Raji (cell line): ENCODE data around the gene LOXL3.
A peak's percentile ranks its signal among the peaks of the same experiment; 100 is the strongest.

Experiments used
- POLR2A ChIP-seq: IDR thresholded peaks from 2 replicates; pipeline ENCODE4 v1.6.1; 2011; ENCODE audit warnings: low read depth, low read length, control low read depth; ENCODE audit not compliant: insufficient read depth

LOXL3 gene

DNA sequence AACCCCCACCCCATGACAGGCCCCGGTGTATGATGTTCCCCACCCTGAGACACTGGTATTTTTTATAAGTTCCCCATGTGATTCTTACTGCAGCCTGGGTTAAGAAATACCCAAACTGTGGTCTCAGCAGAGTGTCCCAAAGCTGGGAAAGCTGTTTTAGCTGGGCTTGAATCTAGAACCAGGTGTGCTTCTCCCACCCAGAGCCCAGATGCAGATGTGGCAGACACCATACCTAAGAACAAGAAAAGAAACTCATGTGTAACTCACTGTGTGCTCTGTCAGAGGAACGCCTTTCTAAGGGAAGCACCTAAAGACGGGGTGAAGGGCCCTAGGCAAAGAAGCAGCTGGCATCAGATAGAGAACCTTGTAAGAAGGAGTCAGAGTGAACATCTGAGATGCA, 24.7 kb upstream of the LOXL3 start:
- TF ChIP-seq POLR2A, result no peak

GRCh38 chr2:74577448-74577847, 23.7 kb upstream of the LOXL3 start:
- 0 out of 2 replicates have a peak, but pooled peaks have one; percentile 14 for TF ChIP-seq POLR2A

DNA sequence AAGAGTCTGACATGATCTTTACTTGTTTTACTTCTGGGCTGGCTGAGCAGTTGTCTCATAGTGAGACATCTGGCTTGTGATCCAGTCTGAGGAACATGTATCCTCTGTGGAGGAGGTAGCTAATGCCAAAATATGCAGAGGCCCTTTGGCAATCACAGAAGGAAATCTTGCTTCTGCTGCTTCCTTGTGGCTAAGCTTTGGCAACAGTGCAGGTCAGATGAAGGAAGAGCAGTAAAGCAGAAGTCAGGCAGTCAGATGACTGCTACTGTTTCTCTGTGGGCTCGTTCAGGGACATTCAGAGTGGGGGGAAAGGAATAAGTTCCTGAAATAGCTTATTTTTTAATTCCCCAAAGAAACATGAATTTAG, 23.1 kb upstream of the LOXL3 start:
- TF ChIP-seq POLR2A, result no peak

- no peak for TF ChIP-seq POLR2A
These were observed 22.6 kb upstream of the LOXL3 start for GRCh38 chr2:74576211-74576862.

GRCh38 chr2:74575320-74575719, 21.6 kb upstream of the LOXL3 start:
- TF ChIP-seq POLR2A, result no peak

DNA sequence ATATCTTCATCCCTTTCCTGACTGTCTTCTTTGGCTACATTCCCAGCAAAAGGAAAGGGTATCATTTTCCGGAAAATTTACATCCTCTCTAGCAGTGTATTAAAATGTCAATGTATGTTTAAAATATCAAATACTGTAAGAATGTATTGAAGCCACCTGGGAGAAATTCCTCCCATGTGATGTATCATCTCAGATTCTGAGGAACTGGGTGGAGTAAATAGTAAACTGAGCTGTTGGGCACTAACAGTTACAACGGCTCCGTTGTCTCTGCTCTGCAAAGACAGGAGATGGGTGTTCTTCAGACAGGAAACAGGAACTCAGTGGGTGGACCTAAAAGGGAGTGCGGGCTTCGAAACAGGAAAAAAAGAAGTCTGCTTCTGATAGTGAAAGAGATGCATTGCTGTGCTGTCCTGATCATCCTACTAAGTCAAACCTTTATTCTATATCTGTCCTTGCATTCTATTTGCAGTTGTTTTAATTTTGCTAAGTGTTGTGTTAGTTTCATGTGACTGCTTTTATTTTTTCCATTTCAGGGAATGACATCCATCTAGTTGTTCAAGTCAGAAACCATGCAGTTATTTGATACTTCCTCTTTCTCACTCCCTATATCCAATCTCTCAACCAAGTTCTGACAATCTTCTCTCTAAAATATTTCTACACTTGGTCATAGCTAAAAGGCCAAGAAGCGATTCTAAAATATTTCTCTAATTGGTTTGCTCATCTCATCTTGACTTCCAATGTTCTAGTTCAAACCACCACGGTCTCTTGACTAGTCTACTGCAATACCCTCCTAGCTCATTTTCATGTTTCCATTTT, 20.2 kb upstream of the LOXL3 start:
- TF ChIP-seq POLR2A, result no peak

- TF ChIP-seq POLR2A, result no peak
These were observed 18.6 kb upstream of the LOXL3 start for GRCh38 chr2:74572178-74572925.

GRCh38 chr2:74571058-74571457, 17.3 kb upstream of the LOXL3 start:
- TF ChIP-seq POLR2A, result no peak

- TF ChIP-seq POLR2A, result no peak
These were observed 15.9 kb upstream of the LOXL3 start for GRCh38 chr2:74569686-74570085.

DNA sequence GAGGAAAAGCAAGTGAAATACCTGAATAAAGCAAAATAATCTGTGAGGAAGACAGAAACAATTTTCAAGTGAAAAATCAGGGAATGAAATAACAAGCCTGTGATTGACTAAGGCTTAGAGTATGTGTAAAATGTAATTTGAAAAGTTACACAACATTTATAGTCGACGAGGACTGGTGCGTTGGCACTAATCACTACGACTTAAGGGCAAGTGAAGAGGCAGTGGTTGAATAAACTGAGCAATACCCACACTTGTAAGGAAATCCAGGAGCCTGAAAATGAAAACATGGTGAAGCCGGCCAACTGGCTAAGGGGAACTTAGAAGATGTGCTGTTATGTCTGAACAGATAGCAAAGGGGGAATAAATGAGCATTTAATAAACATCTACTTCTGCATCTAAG, 14.1 kb upstream of the LOXL3 start:
- no peak for TF ChIP-seq POLR2A

DNA sequence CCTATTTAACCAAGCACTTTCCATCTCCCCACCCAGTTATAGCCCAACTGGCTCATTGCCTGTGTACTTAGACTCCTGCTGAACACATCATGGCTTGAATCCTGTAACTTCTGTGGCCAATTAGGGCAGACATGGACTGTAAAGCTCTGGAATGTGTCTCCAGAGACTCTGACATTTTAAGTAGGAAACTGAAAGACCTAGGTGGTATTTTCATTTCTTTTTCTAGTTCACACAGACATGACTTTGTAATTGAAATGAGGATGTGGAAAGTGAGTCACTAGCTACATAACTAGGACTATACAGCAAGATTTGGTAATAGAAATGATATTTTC, 13.0 kb upstream of the LOXL3 start:
- TF ChIP-seq POLR2A, result no peak

- no peak for TF ChIP-seq POLR2A
These were observed 12.5 kb upstream of the LOXL3 start for GRCh38 chr2:74566076-74566753.

DNA sequence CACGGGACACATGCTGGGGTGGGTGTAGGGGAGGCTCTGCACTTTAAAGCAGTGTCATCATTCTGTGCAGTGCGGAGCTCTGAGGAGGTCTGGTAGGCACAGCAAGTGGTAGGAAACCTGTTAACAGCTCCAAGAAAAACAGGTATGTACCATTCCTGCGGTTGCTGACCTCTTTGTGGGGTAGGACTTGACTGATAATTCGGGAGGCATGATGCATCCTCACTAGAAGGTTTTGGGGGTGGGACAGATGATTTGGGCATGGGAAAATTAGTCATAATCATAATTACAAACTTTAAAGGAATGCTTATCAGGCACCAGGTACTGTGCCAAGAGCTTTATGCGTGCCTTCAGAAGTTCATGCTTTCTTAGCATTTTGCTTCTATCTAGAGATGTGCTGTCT, 10.5 kb upstream of the LOXL3 start:
- no peak for TF ChIP-seq POLR2A

GRCh38 chr2:74562126-74562775, 8.5 kb upstream of the LOXL3 start:
- TF ChIP-seq POLR2A, result no peak

GRCh38 chr2:74560591-74560990, 6.8 kb upstream of the LOXL3 start:
- no peak for TF ChIP-seq POLR2A
